Breast epithelium (tissue), 3 donors: ENCODE data around the gene UTP11.

Experiments
- POLR2A ChIP-seq: fragments of 450-650 bp; IDR thresholded peaks from one replicate; pipeline ENCODE4 v1.6.1; 2016; ENCODE audit warnings: antibody characterized with exemption, mild to moderate bottlenecking, moderate library complexity
- POLR2AphosphoS5 ChIP-seq, 3 donors: sonication (generic); formaldehyde crosslinking; IDR thresholded peaks; one replicate each; pipeline ENCODE4 v1.6.1; 2017; ENCODE audit warnings: antibody characterized with exemption in 3 of 3
- TF ChIP-seq, protein P1 (sequence below), 3 donors: fragments of 450-650 bp; IDR thresholded peaks; one replicate each; pipeline ENCODE4 v1.5.1; 2016 to 2017; ENCODE audit warnings: antibody characterized with exemption in 3 of 3, mild to moderate bottlenecking in 3 of 3, moderate library complexity in 3 of 3

GRCh38 chr1:38005195-38006007 is 7.1 kb upstream of the UTP11 start, which contains the start of gene FHL3:
- TF ChIP-seq, protein P1, sequence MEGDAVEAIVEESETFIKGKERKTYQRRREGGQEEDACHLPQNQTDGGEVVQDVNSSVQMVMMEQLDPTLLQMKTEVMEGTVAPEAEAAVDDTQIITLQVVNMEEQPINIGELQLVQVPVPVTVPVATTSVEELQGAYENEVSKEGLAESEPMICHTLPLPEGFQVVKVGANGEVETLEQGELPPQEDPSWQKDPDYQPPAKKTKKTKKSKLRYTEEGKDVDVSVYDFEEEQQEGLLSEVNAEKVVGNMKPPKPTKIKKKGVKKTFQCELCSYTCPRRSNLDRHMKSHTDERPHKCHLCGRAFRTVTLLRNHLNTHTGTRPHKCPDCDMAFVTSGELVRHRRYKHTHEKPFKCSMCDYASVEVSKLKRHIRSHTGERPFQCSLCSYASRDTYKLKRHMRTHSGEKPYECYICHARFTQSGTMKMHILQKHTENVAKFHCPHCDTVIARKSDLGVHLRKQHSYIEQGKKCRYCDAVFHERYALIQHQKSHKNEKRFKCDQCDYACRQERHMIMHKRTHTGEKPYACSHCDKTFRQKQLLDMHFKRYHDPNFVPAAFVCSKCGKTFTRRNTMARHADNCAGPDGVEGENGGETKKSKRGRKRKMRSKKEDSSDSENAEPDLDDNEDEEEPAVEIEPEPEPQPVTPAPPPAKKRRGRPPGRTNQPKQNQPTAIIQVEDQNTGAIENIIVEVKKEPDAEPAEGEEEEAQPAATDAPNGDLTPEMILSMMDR (IDR thresholded peaks at IDR 0.05): no peak
- no peak for TF ChIP-seq POLR2AphosphoS5 (IDR thresholded peaks at IDR 0.05)
- TF ChIP-seq POLR2A: no peak
